Activated T-helper 1 cell treated with anti-CD3 and anti-CD28 coated beads, Interleukin-12 subunit alpha, Interleukin-12 subunit beta, Interleukin-2, Interleukin-4 antibody, amounts not matched to agents 30 ng/mL and 10 ng/mL and 1 ng/mL, durations not matched to agents 14 hours and 24 hours and 36 hours (primary cell): Measurements from ENCODE around the gene OCIAD1. TPM values are rescaled to one million over a fixed set of nuclear protein-coding genes. Genes with fewer than 3 reads are reported as not detected.

Experiments used
- DNase-seq: peaks from one replicate; pipeline ENCODE4 v3.0.0; 2021; ENCODE audit warnings: low spot score
- H3K27ac Mint-ChIP-seq: one replicate; pipeline ENCODE4 v1.8.0; 2021; ENCODE audit warnings: mild to moderate bottlenecking, mixed read lengths
- H3K27me3 Mint-ChIP-seq: one replicate; pipeline ENCODE4 v1.8.0; 2022; ENCODE audit warnings: mild to moderate bottlenecking, moderate library complexity, mixed read lengths; ENCODE audit not compliant: insufficient read depth
- H3K36me3 Mint-ChIP-seq: one replicate; pipeline ENCODE4 v1.8.0; 2021; ENCODE audit warnings: low read depth, mixed read lengths
- H3K4me1 Mint-ChIP-seq: one replicate; pipeline ENCODE4 v1.8.0; 2021; ENCODE audit warnings: low read depth, mixed read lengths
- H3K4me3 Mint-ChIP-seq: one replicate; pipeline ENCODE4 v1.8.0; 2021; ENCODE audit warnings: mild to moderate bottlenecking, moderate library complexity, mixed read lengths
- H3K9me3 Mint-ChIP-seq: one replicate; pipeline ENCODE4 v1.8.0; 2021; ENCODE audit warnings: mixed read lengths
- intact Hi-C: fragments of 100-400 bp; cut with micrococcal nuclease; formaldehyde crosslinking; loops from one replicate; pipeline ENCODE4 v1.15.1; 2024
- total RNA-seq: library from RNA; stranded (reverse); gene quantifications from 2 replicates; pipeline ENCODE4 v1.2.3, GENCODE V29; 2022

The OCIAD1 gene
- 120 and 122 TPM in 2 replicates for total RNA-seq

- Mint-ChIP-seq H3K36me3 (peaks cover 17% of the 10 kb centered on the region), H3K9me3 (no peaks in the 10 kb centered on the region), H3K27ac (peak within 1 kb of the TSS; percentile 100), H3K27me3 (peaks cover 2% of the 10 kb centered on the region), H3K4me1 (peaks cover 26% of the 10 kb centered on the region), H3K4me3 (peak within 1 kb of the TSS; percentile 99)
- intact Hi-C loops: loop anchor here (1.0 to 5.0 kb wide), 12 partner anchors 51 to 1369 kb away; partner anchors contain the start of genes COMMD8, FRYL, NFXL1 and SLAIN2
- peak; percentile 94 for DNase-seq
Measured at GRCh38 chr4:48830706-48831531, at the start of gene OCIAD1. TSS of gene OCIAD1 (plus strand) at chr4:48831088. CDS start at chr4:48832625, 1,537 bp downstream.

- Mint-ChIP-seq H3K27ac (no peak overlapping the region), H3K4me1 (peaks cover 31% of the 10 kb centered on the region), H3K27me3 (no peaks in the 10 kb centered on the region), H3K4me3 (no peak overlapping the region), H3K36me3 (peaks cover 2% of the 10 kb centered on the region), H3K9me3 (no peaks in the 10 kb centered on the region)
- DNase-seq: no peak
- intact Hi-C loops: loop anchor here (2.0 to 10.0 kb wide), 3 partner anchors 203 to 867 kb away; partner anchors contain the start of gene NFXL1
Measured at GRCh38 chr4:48781968-48782367, 48.9 kb upstream of the OCIAD1 start.

GRCh38 chr4:48785302-48785701, 45.6 kb upstream of the OCIAD1 start:
- H3K4me3 Mint-ChIP-seq: no peak overlapping the region
- H3K9me3 Mint-ChIP-seq: no peaks in the 10 kb centered on the region
- H3K4me1 Mint-ChIP-seq: peaks cover 11% of the 10 kb centered on the region
- no peak overlapping the region for H3K27ac Mint-ChIP-seq
- intact Hi-C loops: loop anchor here (10.0 kb wide), 1 partner anchor 871 kb away; the partner anchor contains the start of gene NFXL1
- DNase-seq: no peak
- no peaks in the 10 kb centered on the region for H3K36me3 Mint-ChIP-seq
- H3K27me3 Mint-ChIP-seq: no peaks in the 10 kb centered on the region

- H3K4me3 Mint-ChIP-seq: no peak overlapping the region
- H3K27ac Mint-ChIP-seq: no peak overlapping the region
- intact Hi-C loops: loop anchor here (10.0 kb wide), 1 partner anchor 872 kb away; the partner anchor contains the start of gene NFXL1
- no peaks in the 10 kb centered on the region for H3K36me3 Mint-ChIP-seq
- H3K9me3 Mint-ChIP-seq: no peaks in the 10 kb centered on the region
- no peaks in the 10 kb centered on the region for H3K27me3 Mint-ChIP-seq
- H3K4me1 Mint-ChIP-seq: peaks cover 1% of the 10 kb centered on the region
- no peak for DNase-seq
Measured at GRCh38 chr4:48786549-48786948, 44.3 kb upstream of the OCIAD1 start.

- Mint-ChIP-seq H3K4me1 (peaks cover 2% of the 10 kb centered on the region), H3K9me3 (no peaks in the 10 kb centered on the region), H3K27ac (no peak overlapping the region), H3K36me3 (no peaks in the 10 kb centered on the region), H3K4me3 (no peak overlapping the region), H3K27me3 (no peaks in the 10 kb centered on the region)
- no peak for DNase-seq
- intact Hi-C loops: loop anchor here (10.0 kb wide), 1 partner anchor 872 kb away; the partner anchor contains the start of gene NFXL1
Measured at GRCh38 chr4:48787056-48787455, 43.8 kb upstream of the OCIAD1 start.

GRCh38 chr4:48790561-48790960, 40.3 kb upstream of the OCIAD1 start:
- peaks cover 9% of the 10 kb centered on the region for H3K4me1 Mint-ChIP-seq

GRCh38 chr4:48791313-48791712, 39.6 kb upstream of the OCIAD1 start:
- intact Hi-C loops: no loop called here
- Mint-ChIP-seq H3K27me3 (peaks cover 1% of the 10 kb centered on the region), H3K4me1 (peaks cover 9% of the 10 kb centered on the region), H3K9me3 (no peaks in the 10 kb centered on the region), H3K4me3 (no peak overlapping the region), H3K27ac (no peak overlapping the region), H3K36me3 (no peaks in the 10 kb centered on the region)
- DNase-seq: no peak

More at GRCh38 chr4:48790561-48790960, 40.3 kb upstream of the OCIAD1 start:
- intact Hi-C loops: no loop called here
- Mint-ChIP-seq H3K36me3 (no peaks in the 10 kb centered on the region), H3K27ac (no peak overlapping the region), H3K4me3 (no peak overlapping the region), H3K27me3 (peaks cover 1% of the 10 kb centered on the region), H3K9me3 (no peaks in the 10 kb centered on the region)
- no peak for DNase-seq

- DNase-seq: no peak
- intact Hi-C loops: loop anchor here (1.0 kb wide), 1 partner anchor 12 kb away; the partner anchor contains the start of gene FRYL
- peaks cover 1% of the 10 kb centered on the region for H3K27me3 Mint-ChIP-seq
- no peaks in the 10 kb centered on the region for H3K36me3 Mint-ChIP-seq
- no peaks in the 10 kb centered on the region for H3K9me3 Mint-ChIP-seq
- no peak overlapping the region for H3K4me3 Mint-ChIP-seq
- peaks cover 9% of the 10 kb centered on the region for H3K4me1 Mint-ChIP-seq
- peak overlapping the region; percentile 75 for H3K27ac Mint-ChIP-seq
Measured at GRCh38 chr4:48792348-48793006, 38.4 kb upstream of the OCIAD1 start.

- no peak overlapping the region for H3K4me3 Mint-ChIP-seq
- H3K27ac Mint-ChIP-seq: no peak overlapping the region
- DNase-seq: no peak
- H3K27me3 Mint-ChIP-seq: peaks cover 6% of the 10 kb centered on the region
- H3K36me3 Mint-ChIP-seq: no peaks in the 10 kb centered on the region
- intact Hi-C loops: no loop called here
- H3K9me3 Mint-ChIP-seq: no peaks in the 10 kb centered on the region
- peaks cover 9% of the 10 kb centered on the region for H3K4me1 Mint-ChIP-seq
Measured at GRCh38 chr4:48795108-48795507, 35.8 kb upstream of the OCIAD1 start.

GRCh38 chr4:48796191-48796926, 34.5 kb upstream of the OCIAD1 start:
- Mint-ChIP-seq H3K4me1 (peaks cover 9% of the 10 kb centered on the region), H3K27ac (no peak overlapping the region), H3K27me3 (peaks cover 6% of the 10 kb centered on the region), H3K9me3 (no peaks in the 10 kb centered on the region), H3K36me3 (no peaks in the 10 kb centered on the region), H3K4me3 (no peak overlapping the region)
- DNase-seq: no peak
- intact Hi-C loops: no loop called here

- Mint-ChIP-seq H3K4me3 (no peak overlapping the region), H3K27me3 (peaks cover 6% of the 10 kb centered on the region), H3K27ac (no peak overlapping the region), H3K9me3 (no peaks in the 10 kb centered on the region), H3K4me1 (peaks cover 12% of the 10 kb centered on the region), H3K36me3 (no peaks in the 10 kb centered on the region)
- DNase-seq: no peak
- intact Hi-C loops: no loop called here
Measured at GRCh38 chr4:48796927-48797679, 33.8 kb upstream of the OCIAD1 start.

- Mint-ChIP-seq H3K9me3 (no peaks in the 10 kb centered on the region), H3K4me1 (peaks cover 8% of the 10 kb centered on the region), H3K36me3 (no peaks in the 10 kb centered on the region), H3K27ac (no peak overlapping the region), H3K4me3 (no peak overlapping the region), H3K27me3 (peaks cover 6% of the 10 kb centered on the region)
- DNase-seq: no peak
- intact Hi-C loops: no loop called here
Measured at GRCh38 chr4:48798117-48798516, 32.8 kb upstream of the OCIAD1 start.
